Neural crest cell (in vitro differentiated cells): ENCODE measurements around the gene INSC. TPM values are rescaled to one million over a fixed set of nuclear protein-coding genes. Genes with fewer than 3 reads are reported as not detected.
A peak's percentile ranks its signal among the peaks of the same experiment; 100 is the strongest.

Experiments used
- DNase-seq: peaks from one replicate; pipeline ENCODE4 v3.0.0; 2021; ENCODE audit warnings: low read depth, mixed read lengths, low spot score
- H3K27ac Mint-ChIP-seq: one replicate; pipeline ENCODE4 v1.8.0; 2021; ENCODE audit warnings: mild to moderate bottlenecking, mixed read lengths; ENCODE audit not compliant: unreplicated experiment
- H3K27me3 Mint-ChIP-seq: 2 replicates; pipeline ENCODE4 v1.8.0; 2021; ENCODE audit warnings: low read depth, mild to moderate bottlenecking, mixed read lengths
- H3K36me3 Mint-ChIP-seq: 2 replicates; pipeline ENCODE4 v1.8.0; 2021; ENCODE audit warnings: low read depth, mild to moderate bottlenecking, mixed read lengths
- H3K4me1 Mint-ChIP-seq: 2 replicates; pipeline ENCODE4 v1.8.0; 2021; ENCODE audit warnings: mixed read lengths
- H3K4me3 Mint-ChIP-seq: one replicate; pipeline ENCODE4 v1.8.0; 2021; ENCODE audit warnings: mild to moderate bottlenecking, mixed read lengths
- H3K9me3 Mint-ChIP-seq: 2 replicates; pipeline ENCODE4 v1.8.0; 2021; ENCODE audit warnings: mixed read lengths
- CTCF ChIP-seq: fragments of 200-600 bp; sonication (generic); conservative IDR thresholded peaks from 2 replicates; pipeline ENCODE4 v1.5.0; 2021; ENCODE audit warnings: antibody characterized with exemption, mild to moderate bottlenecking
- total RNA-seq: library from RNA; stranded (reverse); gene quantifications from 2 replicates; pipeline ENCODE4 v1.2.1, GENCODE V29; 2021

The INSC gene
- total RNA-seq, 1 donor from 2014 or later: 2.6 TPM

GRCh38 chr11:15119826-15120225 lies 5.1 kb downstream of the INSC start:
- no peak overlapping the region for H3K27ac Mint-ChIP-seq
- H3K36me3 Mint-ChIP-seq: no peaks in the 10 kb centered on the region
- H3K27me3 Mint-ChIP-seq: peaks cover 12% of the 10 kb centered on the region
- DNase-seq: no peak
- H3K4me3 Mint-ChIP-seq: no peak overlapping the region
- TF ChIP-seq CTCF: no peak
- H3K4me1 Mint-ChIP-seq: peaks cover 54% of the 10 kb centered on the region
- H3K9me3 Mint-ChIP-seq: no peaks in the 10 kb centered on the region

GRCh38 chr11:15123849-15124248 lies 9.1 kb downstream of the INSC start:
- no peak overlapping the region for H3K27ac Mint-ChIP-seq
- peaks cover 45% of the 10 kb centered on the region for H3K4me1 Mint-ChIP-seq
- no peaks in the 10 kb centered on the region for H3K27me3 Mint-ChIP-seq
- DNase-seq: no peak
- H3K4me3 Mint-ChIP-seq: no peak overlapping the region
- no peaks in the 10 kb centered on the region for H3K9me3 Mint-ChIP-seq
- no peak for TF ChIP-seq CTCF
- H3K36me3 Mint-ChIP-seq: no peaks in the 10 kb centered on the region

GRCh38 chr11:15124528-15124927 lies 9.8 kb downstream of the INSC start:
- peak overlapping the region; percentile 10 for H3K4me3 Mint-ChIP-seq
- H3K27me3 Mint-ChIP-seq: no peaks in the 10 kb centered on the region
- no peak overlapping the region for H3K27ac Mint-ChIP-seq
- H3K9me3 Mint-ChIP-seq: no peaks in the 10 kb centered on the region
- H3K4me1 Mint-ChIP-seq: peaks cover 44% of the 10 kb centered on the region
- TF ChIP-seq CTCF: no peak
- H3K36me3 Mint-ChIP-seq: no peaks in the 10 kb centered on the region
- no peak for DNase-seq

- no peak for DNase-seq
- no peaks in the 10 kb centered on the region for H3K9me3 Mint-ChIP-seq
- no peaks in the 10 kb centered on the region for H3K27me3 Mint-ChIP-seq
- no peaks in the 10 kb centered on the region for H3K36me3 Mint-ChIP-seq
- peaks cover 50% of the 10 kb centered on the region for H3K4me1 Mint-ChIP-seq
- H3K27ac Mint-ChIP-seq: no peak overlapping the region
- TF ChIP-seq CTCF: no peak
- no peak overlapping the region for H3K4me3 Mint-ChIP-seq
These were observed 12.6 kb downstream of the INSC start for GRCh38 chr11:15127341-15127740.

GRCh38 chr11:15128621-15129020 lies 13.9 kb downstream of the INSC start:
- no peak for TF ChIP-seq CTCF
- Mint-ChIP-seq H3K4me3 (no peak overlapping the region), H3K27ac (no peak overlapping the region), H3K4me1 (peaks cover 50% of the 10 kb centered on the region), H3K27me3 (no peaks in the 10 kb centered on the region), H3K9me3 (no peaks in the 10 kb centered on the region), H3K36me3 (peaks cover 2% of the 10 kb centered on the region)
- no peak for DNase-seq

GRCh38 chr11:15136166-15136565 lies 21.4 kb downstream of the INSC start:
- peaks cover 2% of the 10 kb centered on the region for H3K36me3 Mint-ChIP-seq
- no peaks in the 10 kb centered on the region for H3K4me1 Mint-ChIP-seq
- H3K9me3 Mint-ChIP-seq: peaks cover 2% of the 10 kb centered on the region
- no peak overlapping the region for H3K4me3 Mint-ChIP-seq
- H3K27me3 Mint-ChIP-seq: no peaks in the 10 kb centered on the region
- TF ChIP-seq CTCF: no peak
- DNase-seq: no peak
- no peak overlapping the region for H3K27ac Mint-ChIP-seq
